ENCODE data around the gene AGRN. TPM values are rescaled to one million over a fixed set of nuclear protein-coding genes. Genes with fewer than 3 reads are reported as not detected.

The AGRN gene
- total RNA-seq, 1 experiment from 2014 or later = 184 TPM

GRCh38 chr1:1021010-1021919 lies 1.3 kb downstream of the AGRN start:
- Mint-ChIP-seq H3K27me3 (ENCODE audit: low read depth) (peaks cover 14% of the 10 kb centered on the region), H3K4me3 (peak overlapping the region; percentile 62), H3K4me1 (peaks cover 36% of the 10 kb centered on the region), H3K36me3 (no peaks in the 10 kb centered on the region), H3K27ac (no peak overlapping the region), H3K9me3 (0 out of 2 replicates have a peak, but pooled peaks cover 4% of the 10 kb centered on the region)
- ATAC-seq (no peak), DNase-seq (ENCODE audit: low spot score) (no peak)
- CTCF ChIA-PET = interaction anchor here (0.8 to 5.8 kb wide), 7 partner anchors 12 to 43 kb away, joined by 3 to 47 read pairs (median 8); no protein-coding TSS in a partner anchor
- POLR2A ChIA-PET = interaction anchor here (0.7 to 1.3 kb wide), 2 partner anchors 7 to 12 kb away, joined by 3 read pairs; partner anchors contain the start of gene ISG15
- TF ChIP-seq ZNF423 (CRISPR knock-in tag; IDR thresholded peaks at IDR 0.05) (0 out of 2 replicates have a peak, but pooled peaks have one; percentile 46), ZNF425 (CRISPR knock-in tag; conservative IDR thresholded peaks at IDR 0.05) (no peak), JUN (CRISPR knock-in tag; IDR thresholded peaks at IDR 0.05) (no peak), GTF2I (CRISPR knock-in tag; conservative IDR thresholded peaks at IDR 0.05) (no peak)

- no peaks in the 10 kb centered on the region for H3K36me3 Mint-ChIP-seq
- H3K27me3 Mint-ChIP-seq (ENCODE audit: low read depth) = peaks cover 10% of the 10 kb centered on the region
- DNase-seq (ENCODE audit: low spot score) = no peak
- ATAC-seq = no peak
- H3K27ac Mint-ChIP-seq = no peak overlapping the region
- POLR2A ChIA-PET = interaction anchor here (1.3 kb wide), 1 partner anchor 8 kb away, joined by 3 read pairs; the partner anchor contains the start of gene ISG15
- H3K4me1 Mint-ChIP-seq = peaks cover 36% of the 10 kb centered on the region
- TF ChIP-seq USF1 (CRISPR knock-in tag; IDR thresholded peaks at IDR 0.05) (no peak), GRHL2 (CRISPR knock-in tag; IDR thresholded peaks at IDR 0.05; ENCODE audit: insufficient replicate concordance, severe bottlenecking) (no peak), ZNF281 (CRISPR knock-in tag; IDR thresholded peaks at IDR 0.05) (no peak), ZBTB21 (CRISPR knock-in tag; IDR thresholded peaks at IDR 0.05; ENCODE audit: borderline replicate concordance) (no peak), ELF4 (CRISPR knock-in tag; IDR thresholded peaks at IDR 0.05; ENCODE audit: low read depth) (no peak), RORB (CRISPR knock-in tag; IDR thresholded peaks at IDR 0.05) (no peak), ZNF138 (CRISPR knock-in tag; conservative IDR thresholded peaks at IDR 0.05) (no peak), JAZF1 (CRISPR knock-in tag; IDR thresholded peaks at IDR 0.05) (no peak), TP53 (CRISPR knock-in tag; IDR thresholded peaks at IDR 0.05) (no peak), CBFB (CRISPR knock-in tag; IDR thresholded peaks at IDR 0.05; ENCODE audit: low read depth) (no peak)
- H3K9me3 Mint-ChIP-seq = 0 out of 2 replicates have a peak, but pooled peaks cover 4% of the 10 kb centered on the region
- CTCF ChIA-PET = interaction anchor here (0.8 to 5.8 kb wide), 5 partner anchors 11 to 42 kb away, joined by 3 to 47 read pairs (median 4); no protein-coding TSS in a partner anchor
- H3K4me3 Mint-ChIP-seq = no peak overlapping the region; the same call in 1 of the 2 replicates
Measured at GRCh38 chr1:1021920-1022259, 2.0 kb downstream of the AGRN start.

Data from WTC11 (cell line).